H9 (cell line): ENCODE measurements around the gene TNFRSF1B. TPM values are rescaled to one million over a fixed set of nuclear protein-coding genes. Genes with fewer than 3 reads are reported as not detected.

Experiments
- DNase-seq: peaks from one replicate; pipeline ENCODE4 v3.0.0-alpha.2; 2017
- H2AFZ ChIP-seq: one replicate; pipeline ENCODE4 v1.6.1; 2013; ENCODE audit warnings: mild to moderate bottlenecking, low read length, control low read depth, moderate library complexity
- H2AK5ac ChIP-seq: 2 replicates; pipeline ENCODE4 v1.6.1; 2013; ENCODE audit warnings: low read length, control low read depth, mixed read lengths; ENCODE audit not compliant: insufficient read length
- H2BK120ac ChIP-seq: one replicate; pipeline ENCODE4 v1.6.1; 2013; ENCODE audit warnings: low read depth, mild to moderate bottlenecking, low read length, control low read depth, inconsistent platforms; ENCODE audit not compliant: poor library complexity, severe bottlenecking
- H2BK12ac ChIP-seq: 2 replicates; pipeline ENCODE4 v1.6.1; 2013; ENCODE audit warnings: low read length, control low read depth, mixed read lengths, low read depth; ENCODE audit not compliant: insufficient read length
- H2BK15ac ChIP-seq: 2 replicates; pipeline ENCODE4 v1.6.1; 2013; ENCODE audit warnings: low read depth, low read length, control low read depth
- H2BK20ac ChIP-seq: one replicate; pipeline ENCODE4 v1.6.1; 2013; ENCODE audit warnings: low read depth, mild to moderate bottlenecking, low read length, control low read depth, inconsistent platforms; ENCODE audit not compliant: poor library complexity, severe bottlenecking
- H2BK5ac ChIP-seq: 2 replicates; pipeline ENCODE4 v1.6.1; 2013; ENCODE audit warnings: low read length, control low read depth, mixed read lengths; ENCODE audit not compliant: insufficient read length
- H3K14ac ChIP-seq: 2 replicates; pipeline ENCODE4 v1.6.1; 2013; ENCODE audit warnings: low read length, control low read depth; ENCODE audit not compliant: insufficient read depth
- H3K18ac ChIP-seq: 2 replicates; pipeline ENCODE4 v1.6.1; 2013; ENCODE audit warnings: low read depth, mild to moderate bottlenecking, mixed read lengths, low read length, control low read depth; ENCODE audit not compliant: insufficient read length
- H3K23ac ChIP-seq: 2 replicates; pipeline ENCODE4 v1.6.1; 2013; ENCODE audit warnings: low read length, control low read depth, mixed read lengths, low read depth; ENCODE audit not compliant: insufficient read length
- H3K23me2 ChIP-seq: 2 replicates; pipeline ENCODE4 v1.6.1; 2013; ENCODE audit warnings: low read depth, mild to moderate bottlenecking, mixed read lengths, low read length, control low read depth; ENCODE audit not compliant: insufficient read length, poor library complexity, severe bottlenecking
- H3K27ac ChIP-seq: 2 replicates; pipeline ENCODE4 v1.5.1; 2013; ENCODE audit warnings: low read length, control low read depth, mixed read lengths, low read depth; ENCODE audit not compliant: insufficient read length
- H3K27me3 ChIP-seq: 2 replicates; pipeline ENCODE4 v1.6.1; 2013; ENCODE audit warnings: low read length, control low read depth, inconsistent platforms; ENCODE audit not compliant: insufficient read depth
- H3K4ac ChIP-seq: 2 replicates; pipeline ENCODE4 v1.6.1; 2013; ENCODE audit warnings: low read depth, mild to moderate bottlenecking, control low read depth, inconsistent platforms, low read length, moderate library complexity
- H3K4me1 ChIP-seq: 2 replicates; pipeline ENCODE4 v1.6.1; 2013; ENCODE audit warnings: low read length, control low read depth, inconsistent platforms; ENCODE audit not compliant: insufficient read depth
- H3K4me2 ChIP-seq: 2 replicates; pipeline ENCODE4 v1.6.1; 2013; ENCODE audit warnings: low read length, control low read depth, mixed read lengths; ENCODE audit not compliant: insufficient read length, insufficient read depth
- H3K56ac ChIP-seq: 2 replicates; pipeline ENCODE4 v1.6.1; 2013; ENCODE audit warnings: low read depth, mild to moderate bottlenecking, mixed read lengths, low read length, control low read depth; ENCODE audit not compliant: insufficient read length
- H3K79me1 ChIP-seq: 2 replicates; pipeline ENCODE4 v1.6.1; 2013; ENCODE audit warnings: low read depth, mild to moderate bottlenecking, moderate library complexity, low read length, control low read depth, inconsistent platforms; ENCODE audit not compliant: insufficient read depth, poor library complexity, severe bottlenecking
- H3K79me2 ChIP-seq: 2 replicates; pipeline ENCODE4 v1.6.1; 2013; ENCODE audit warnings: low read length, control low read depth, inconsistent platforms; ENCODE audit not compliant: insufficient read depth
- H3K9ac ChIP-seq: 2 replicates; pipeline ENCODE4 v1.6.1; 2013; ENCODE audit warnings: low read length, control low read depth, mixed read lengths; ENCODE audit not compliant: insufficient read length; ENCODE audit errors: extremely low read depth
- H3K9me3 ChIP-seq: one replicate; pipeline ENCODE4 v1.6.1; 2013; ENCODE audit warnings: low read depth, low read length, inconsistent platforms; ENCODE audit not compliant: control insufficient read depth
- H3T11ph ChIP-seq: one replicate; pipeline ENCODE4 v1.6.1; 2013; ENCODE audit warnings: mild to moderate bottlenecking, low read length, control low read depth, inconsistent platforms
- H4K20me1 ChIP-seq: one replicate; pipeline ENCODE4 v1.6.1; 2013; ENCODE audit not compliant: control insufficient read depth, insufficient read length, insufficient read depth
- H4K5ac ChIP-seq: 2 replicates; pipeline ENCODE4 v1.6.1; 2013; ENCODE audit warnings: low read depth, mild to moderate bottlenecking, mixed read lengths, low read length, control low read depth; ENCODE audit not compliant: insufficient read length
- H4K8ac ChIP-seq: replicated peaks from 2 replicates; pipeline ENCODE4 v1.6.1; 2013; ENCODE audit warnings: low read length, control low read depth, mixed read lengths, low read depth; ENCODE audit not compliant: insufficient read length
- H4K91ac ChIP-seq: 2 replicates; pipeline ENCODE4 v1.6.1; 2013; ENCODE audit warnings: low read depth, mild to moderate bottlenecking, moderate library complexity, mixed read lengths, low read length, control low read depth; ENCODE audit not compliant: insufficient read length
- H3K27ac Mint-ChIP-seq, 3 experiments: 2 replicates in 2 of 3; 3 replicates in 1 of 3; pipeline ENCODE4 v1.8.0; 2020 to 2021; ENCODE audit warnings: mixed read lengths in 3 of 3, mild to moderate bottlenecking in 1 of 3, moderate library complexity in 1 of 3
- H3K27me3 Mint-ChIP-seq: 2 replicates; pipeline ENCODE4 v1.8.0; 2021; ENCODE audit warnings: low read depth, mild to moderate bottlenecking, moderate library complexity, mixed read lengths
- H3K36me3 Mint-ChIP-seq, 3 experiments: 2 replicates in 2 of 3; 3 replicates in 1 of 3; pipeline ENCODE4 v1.8.0; 2020 to 2021; ENCODE audit warnings: low read depth in 3 of 3, mixed read lengths in 3 of 3; ENCODE audit not compliant: insufficient read depth in 1 of 3
- H3K4me1 Mint-ChIP-seq, 2 experiments: 2 replicates each; pipeline ENCODE4 v1.8.0; 2020; ENCODE audit warnings: mixed read lengths in 2 of 2
- H3K4me3 Mint-ChIP-seq, 2 experiments: 2 replicates in 1 of 2; 3 replicates in 1 of 2; pipeline ENCODE4 v1.8.0; 2020 to 2021; ENCODE audit warnings: mild to moderate bottlenecking in 2 of 2, mixed read lengths in 2 of 2, moderate library complexity in 1 of 2
- H3K9me3 Mint-ChIP-seq, 2 experiments: 2 replicates in 1 of 2; 3 replicates in 1 of 2; pipeline ENCODE4 v1.8.0; 2020; ENCODE audit warnings: mild to moderate bottlenecking in 2 of 2, mixed read lengths in 2 of 2, moderate library complexity in 1 of 2
- WGBS: extraction: QIAGEN DNeasy Blood & Tissue Kit; methylation state at CpG from one replicate; pipeline ENCODE4 v1.1.7; 2013; ENCODE audit warnings: missing lambda C conversion rate, low lambda C conversion rate, mixed read lengths; ENCODE audit not compliant: insufficient read length; ENCODE audit errors: extremely low coverage; 5-methylcytosine and 5-hydroxymethylcytosine counted together
- total RNA-seq: library from RNA; stranded (reverse); gene quantifications from 2 replicates; pipeline ENCODE4 v1.2.1, GENCODE V29; 2021
- TF ChIP-seq, protein P1 (sequence below): fragments of 200-600 bp; sonication (generic); conservative IDR thresholded peaks from 3 replicates; pipeline ENCODE4 v1.8.0; 2021; ENCODE audit warnings: antibody characterized with exemption, mild to moderate bottlenecking

The TNFRSF1B gene
- total RNA-seq, 1 experiment from 2014 or later, result 0.57 TPM

DNA sequence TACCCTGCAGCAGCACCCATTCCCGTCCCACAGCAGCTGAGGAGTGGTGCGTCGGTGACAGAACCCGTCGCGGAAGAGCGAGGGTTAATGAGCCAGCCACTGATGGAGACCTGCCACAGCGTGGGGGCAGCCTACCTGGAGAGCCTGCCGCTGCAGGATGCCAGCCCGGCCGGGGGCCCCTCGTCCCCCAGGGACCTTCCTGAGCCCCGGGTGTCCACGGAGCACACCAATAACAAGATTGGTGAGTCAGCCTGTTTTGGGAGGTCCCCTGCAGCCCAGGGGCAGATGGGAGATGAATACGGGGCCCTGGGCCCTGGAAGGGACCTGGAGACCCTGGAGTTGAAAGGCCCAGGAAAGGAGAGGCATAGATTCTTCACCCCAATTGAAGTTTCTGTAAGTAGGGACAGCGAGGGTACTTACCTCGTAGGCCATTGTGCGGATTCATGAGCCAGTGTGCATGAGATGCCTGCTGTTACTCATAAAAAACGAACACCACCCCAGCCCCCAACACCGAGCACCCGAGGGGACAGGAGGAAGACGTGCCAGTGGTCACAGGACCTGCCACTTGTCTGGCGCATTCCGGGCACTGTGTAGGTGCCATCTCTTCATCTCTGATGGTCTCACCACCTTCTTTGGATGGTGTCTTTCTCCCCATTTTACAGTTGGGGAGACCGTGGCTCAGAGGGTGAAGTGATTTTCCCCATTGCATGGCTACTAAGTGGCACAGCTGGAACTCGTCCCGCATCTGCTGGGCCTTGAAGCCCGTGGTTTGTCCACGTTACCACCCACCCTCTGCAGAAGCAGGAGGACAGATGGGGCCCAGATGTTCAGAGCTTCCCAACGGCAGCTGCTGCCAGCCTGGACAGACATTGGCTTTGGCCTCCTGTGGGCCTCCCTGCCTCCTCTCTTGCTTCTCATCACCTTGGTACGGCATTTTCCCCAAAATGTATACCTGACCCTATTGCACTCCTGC lies 28.3 kb upstream of the TNFRSF1B start:
- TF ChIP-seq, protein P1, sequence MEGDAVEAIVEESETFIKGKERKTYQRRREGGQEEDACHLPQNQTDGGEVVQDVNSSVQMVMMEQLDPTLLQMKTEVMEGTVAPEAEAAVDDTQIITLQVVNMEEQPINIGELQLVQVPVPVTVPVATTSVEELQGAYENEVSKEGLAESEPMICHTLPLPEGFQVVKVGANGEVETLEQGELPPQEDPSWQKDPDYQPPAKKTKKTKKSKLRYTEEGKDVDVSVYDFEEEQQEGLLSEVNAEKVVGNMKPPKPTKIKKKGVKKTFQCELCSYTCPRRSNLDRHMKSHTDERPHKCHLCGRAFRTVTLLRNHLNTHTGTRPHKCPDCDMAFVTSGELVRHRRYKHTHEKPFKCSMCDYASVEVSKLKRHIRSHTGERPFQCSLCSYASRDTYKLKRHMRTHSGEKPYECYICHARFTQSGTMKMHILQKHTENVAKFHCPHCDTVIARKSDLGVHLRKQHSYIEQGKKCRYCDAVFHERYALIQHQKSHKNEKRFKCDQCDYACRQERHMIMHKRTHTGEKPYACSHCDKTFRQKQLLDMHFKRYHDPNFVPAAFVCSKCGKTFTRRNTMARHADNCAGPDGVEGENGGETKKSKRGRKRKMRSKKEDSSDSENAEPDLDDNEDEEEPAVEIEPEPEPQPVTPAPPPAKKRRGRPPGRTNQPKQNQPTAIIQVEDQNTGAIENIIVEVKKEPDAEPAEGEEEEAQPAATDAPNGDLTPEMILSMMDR, result no peak
- Histone ChIP-seq H4K8ac (no peak overlapping the region), H2BK12ac (no peak overlapping the region), H3K56ac (no peak overlapping the region), H2BK15ac (no peak overlapping the region), H2BK5ac (no peak overlapping the region), H3K9ac (no peak overlapping the region), H3K14ac (no peak overlapping the region), H3K18ac (no peak overlapping the region), H3K4ac (no peak overlapping the region), H3K9me3 (no peaks in the 10 kb centered on the region), H3K79me1 (no peaks in the 10 kb centered on the region), H2BK20ac (no peak overlapping the region), H2AK5ac (no peak overlapping the region), H4K20me1 (no peaks in the 10 kb centered on the region), H3T11ph (no peak overlapping the region), H2BK120ac (no peak overlapping the region), H3K27ac (no peak overlapping the region), H3K23me2 (no peaks in the 10 kb centered on the region), H2AFZ (no peak overlapping the region), H3K27me3 (no peaks in the 10 kb centered on the region), H3K4me1 (no peaks in the 10 kb centered on the region), H3K79me2 (no peaks in the 10 kb centered on the region), H4K91ac (no peak overlapping the region), H3K4me2 (no peak overlapping the region), H4K5ac (no peak overlapping the region), H3K23ac (no peak overlapping the region)
- no peaks in the 10 kb centered on the region; a peak in 1 of 7 replicates for H3K36me3 Mint-ChIP-seq
- DNase-seq, result no peak
- peaks cover 0 to 14% of the 10 kb centered on the region in 2 experiments; a peak in 2 of 4 replicates for H3K4me1 Mint-ChIP-seq
- peak overlapping the region in 1 of 3 experiments; percentile 55; a peak in 2 of 7 replicates for H3K27ac Mint-ChIP-seq
- no peak overlapping the region for H3K4me3 Mint-ChIP-seq
- no peaks in the 10 kb centered on the region for H3K27me3 Mint-ChIP-seq
- H3K9me3 Mint-ChIP-seq, result no peaks in the 10 kb centered on the region
- WGBS, result no CpG with 5 or more reads among the region's 31 CpGs
